Fibroblast of lung (primary cell): Measurements from ENCODE around the gene UBE4B.

Experiments
- EZH2 ChIP-seq: IDR thresholded peaks from 2 replicates; pipeline ENCODE4 v1.5.1; 2012; ENCODE audit warnings: low read length, control low read depth, mild to moderate bottlenecking; ENCODE audit errors: missing control alignments
- TF ChIP-seq, protein P1 (sequence below), 2 donors: IDR thresholded peaks in 1 of 2; conservative IDR thresholded peaks in 1 of 2; 1 replicate in 1 of 2; 2 replicates in 1 of 2; pipeline ENCODE4 v1.5.1; 2011 to 2012; ENCODE audit warnings: low read length in 2 of 2, control low read depth in 1 of 2, inconsistent platforms in 1 of 2, low read depth in 1 of 2, mild to moderate bottlenecking in 1 of 2

GRCh38 chr1:10032590-10033358 lies at the start of gene UBE4B:
- TF ChIP-seq, protein P1, sequence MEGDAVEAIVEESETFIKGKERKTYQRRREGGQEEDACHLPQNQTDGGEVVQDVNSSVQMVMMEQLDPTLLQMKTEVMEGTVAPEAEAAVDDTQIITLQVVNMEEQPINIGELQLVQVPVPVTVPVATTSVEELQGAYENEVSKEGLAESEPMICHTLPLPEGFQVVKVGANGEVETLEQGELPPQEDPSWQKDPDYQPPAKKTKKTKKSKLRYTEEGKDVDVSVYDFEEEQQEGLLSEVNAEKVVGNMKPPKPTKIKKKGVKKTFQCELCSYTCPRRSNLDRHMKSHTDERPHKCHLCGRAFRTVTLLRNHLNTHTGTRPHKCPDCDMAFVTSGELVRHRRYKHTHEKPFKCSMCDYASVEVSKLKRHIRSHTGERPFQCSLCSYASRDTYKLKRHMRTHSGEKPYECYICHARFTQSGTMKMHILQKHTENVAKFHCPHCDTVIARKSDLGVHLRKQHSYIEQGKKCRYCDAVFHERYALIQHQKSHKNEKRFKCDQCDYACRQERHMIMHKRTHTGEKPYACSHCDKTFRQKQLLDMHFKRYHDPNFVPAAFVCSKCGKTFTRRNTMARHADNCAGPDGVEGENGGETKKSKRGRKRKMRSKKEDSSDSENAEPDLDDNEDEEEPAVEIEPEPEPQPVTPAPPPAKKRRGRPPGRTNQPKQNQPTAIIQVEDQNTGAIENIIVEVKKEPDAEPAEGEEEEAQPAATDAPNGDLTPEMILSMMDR (conservative IDR thresholded peaks at IDR 0.05 in 1 of 2, IDR thresholded peaks at IDR 0.05 in 1 of 2; ENCODE audit: low read depth in 1 of 2, low read length in 2 of 2): peak; percentile 48 to 49
- no peak for TF ChIP-seq EZH2
